ENCODE measurements around the gene KIF1B.

- TF ChIP-seq YY1 (tag by site-specific recombination; IDR thresholded peaks at IDR 0.05) = no peak
- TF ChIP-seq ZNF558 (tag by site-specific recombination; IDR thresholded peaks at IDR 0.05) = no peak
- no peak for TF ChIP-seq ZSCAN5A (tag by site-specific recombination; IDR thresholded peaks at IDR 0.05)
- TF ChIP-seq KLF9 (tag by site-specific recombination; IDR thresholded peaks at IDR 0.05; ENCODE audit: low read depth) = no peak
- no peak for TF ChIP-seq BCL11A (tag by site-specific recombination; IDR thresholded peaks at IDR 0.05; ENCODE audit: low read depth)
- TF ChIP-seq CTCF (tag by site-specific recombination; IDR thresholded peaks at IDR 0.05) = no peak
- TF ChIP-seq ZNF10 (tag by site-specific recombination; IDR thresholded peaks at IDR 0.05) = no peak
These were observed 213.7 kb downstream of the KIF1B start for GRCh38 chr1:10424034-10424433.
